SK-N-SH (cell line): ENCODE results near the gene LRP6. TPM values are rescaled to one million over a fixed set of nuclear protein-coding genes. Genes with fewer than 3 reads are reported as not detected.

Source experiments
- CTCF ChIA-PET: fragments of 300-600, 350-600 bp; formaldehyde crosslinking; extraction: SDS; loops from one replicate; lab custom pipeline; 2021; lab: Yijun Ruan, JAX
- POLR2A ChIA-PET: fragments of 350-600 bp; sonication (Branson Sonifier 250); formaldehyde crosslinking; extraction: SDS; loops from one replicate; lab custom pipeline; 2020; ENCODE audit warnings: antibody characterized with exemption, inconsistent platforms; lab: Yijun Ruan, JAX
- DNase-seq: peaks from one replicate; pipeline ENCODE4 v3.0.0; 2012
- H2AFZ ChIP-seq: fragments of 200-600 bp; sonication (generic); 2 replicates; pipeline ENCODE4 v1.8.1; 2016; ENCODE audit warnings: antibody characterized with exemption, mild to moderate bottlenecking, low read depth
- H3F3A ChIP-seq: fragments of 200-600 bp; sonication (generic); replicated peaks from 2 replicates; pipeline ENCODE3; 2016; ENCODE audit warnings: antibody characterized with exemption, mild to moderate bottlenecking; ENCODE audit not compliant: insufficient read depth
- H3K27ac ChIP-seq, 2 experiments: fragments of 200-500 bp in 1 of 2; fragments of 200-600 bp in 1 of 2; sonication (Bioruptor generic) in 1 of 2; sonication (generic), shearing (Covaris generic) in 1 of 2; 2 replicates each; pipeline versions ENCODE4 v1.5.1 to v1.6.1; 2014 to 2016; ENCODE audit warnings: low read depth in 2 of 2, inconsistent platforms in 1 of 2, low read length in 1 of 2, mild to moderate bottlenecking in 1 of 2, mixed read lengths in 1 of 2
- H3K27me3 ChIP-seq: fragments of 200-600 bp; sonication (generic), shearing (Covaris generic); 2 replicates; pipeline ENCODE4 v1.6.1; 2016; ENCODE audit warnings: mixed run types; ENCODE audit not compliant: insufficient read depth
- H3K36me3 ChIP-seq, 2 experiments: fragments of 200-500 bp in 1 of 2; fragments of 200-600 bp in 1 of 2; sonication (Bioruptor generic) in 1 of 2; sonication (generic) in 1 of 2; replicated peaks in 1 of 2; 2 replicates each; pipeline versions ENCODE3 to v1.5.1; 2014 to 2016; ENCODE audit warnings: low read length in 1 of 2, mild to moderate bottlenecking in 1 of 2; ENCODE audit not compliant: insufficient read depth in 2 of 2, control insufficient read depth in 1 of 2
- H3K4me1 ChIP-seq, 2 experiments: fragments of 200-500 bp in 1 of 2; fragments of 200-600 bp in 1 of 2; sonication (Bioruptor generic) in 1 of 2; sonication (generic), shearing (Covaris generic) in 1 of 2; 2 replicates each; pipeline versions ENCODE4 v1.5.1 to v1.6.1; 2014 to 2016; ENCODE audit warnings: low read depth in 1 of 2, low read length in 1 of 2, mixed run types in 1 of 2; ENCODE audit not compliant: insufficient read depth in 2 of 2, control insufficient read depth in 1 of 2
- H3K4me2 ChIP-seq: fragments of 200-600 bp; sonication (generic), shearing (Covaris generic); 2 replicates; pipeline ENCODE4 v1.6.1; 2017; ENCODE audit warnings: mixed run types
- H3K4me3 ChIP-seq, 2 experiments: fragments of 200-500 bp in 1 of 2; fragments of 200-600 bp in 1 of 2; sonication (Bioruptor generic) in 1 of 2; sonication (generic), shearing (Covaris generic) in 1 of 2; 2 replicates each; pipeline versions ENCODE4 v1.5.1 to v1.8.1; 2014 to 2016; ENCODE audit warnings: low read depth in 2 of 2, inconsistent platforms in 1 of 2, low read length in 1 of 2, mild to moderate bottlenecking in 1 of 2, mixed read lengths in 1 of 2, moderate library complexity in 1 of 2
- H3K79me2 ChIP-seq: fragments of 200-600 bp; sonication (generic); 2 replicates; pipeline ENCODE4 v1.8.1; 2017; ENCODE audit warnings: mild to moderate bottlenecking; ENCODE audit not compliant: insufficient read depth
- H3K9ac ChIP-seq: fragments of 200-600 bp; sonication (generic); 2 replicates; pipeline ENCODE4 v1.6.1; 2017; ENCODE audit warnings: mixed run types
- H3K9me2 ChIP-seq: fragments of 200-600 bp; sonication (generic); 2 replicates; pipeline ENCODE4 v1.6.1; 2017; ENCODE audit warnings: mixed run types
- H3K9me3 ChIP-seq: fragments of 200-600 bp; sonication (generic); 2 replicates; pipeline ENCODE4 v1.6.1; 2017; ENCODE audit warnings: mixed run types, mild to moderate bottlenecking, moderate library complexity
- H4K20me1 ChIP-seq: fragments of 200-600 bp; sonication (generic); 2 replicates; pipeline ENCODE4 v1.6.1; 2017; ENCODE audit warnings: mild to moderate bottlenecking, mixed run types; ENCODE audit not compliant: insufficient read depth
- CHD2 ChIP-seq: fragments of 150-350 bp; IDR thresholded peaks from 2 replicates; pipeline ENCODE4 v1.6.1; 2018; ENCODE audit warnings: low read length; ENCODE audit not compliant: partially characterized antibody
- ELF1 ChIP-seq: IDR thresholded peaks from 2 replicates; pipeline ENCODE4 v1.4.0; 2012
- EP300 ChIP-seq, 2 experiments: IDR thresholded peaks; 2 replicates each; pipeline versions ENCODE4 v1.4.0 to v1.6.1; 2012; ENCODE audit warnings: borderline replicate concordance in 1 of 2, low read depth in 1 of 2, low read length in 1 of 2
- EZH2phosphoT487 ChIP-seq: fragments of 200-600 bp; sonication (generic); IDR thresholded peaks from 2 replicates; pipeline ENCODE4 v1.6.1; 2017; ENCODE audit warnings: low read depth, mixed run types, mild to moderate bottlenecking, antibody characterized with exemption, moderate library complexity, borderline replicate concordance
- FOXM1 ChIP-seq: IDR thresholded peaks from 2 replicates; pipeline ENCODE4 v1.4.0; 2012; ENCODE audit warnings: low read depth, mild to moderate bottlenecking
- GATA2 ChIP-seq: sonication (generic); formaldehyde crosslinking; IDR thresholded peaks from 2 replicates; pipeline ENCODE4 v1.5.0; 2020; ENCODE audit warnings: mild to moderate bottlenecking, missing genetic modification reagents
- IRF3 ChIP-seq: fragments of 150-350 bp; IDR thresholded peaks from 2 replicates; pipeline ENCODE4 v1.6.1; 2016; ENCODE audit warnings: mild to moderate bottlenecking, low read depth, low read length
- MAX ChIP-seq: IDR thresholded peaks from 2 replicates; pipeline ENCODE4 v1.4.0; 2012; ENCODE audit warnings: low read depth
- MXI1 ChIP-seq: IDR thresholded peaks from 2 replicates; pipeline ENCODE4 v1.6.1; 2012; ENCODE audit warnings: mild to moderate bottlenecking, low read depth, low read length, improper control_type of control experiment
- NRF1 ChIP-seq: IDR thresholded peaks from 2 replicates; pipeline ENCODE4 v1.6.1; 2012; ENCODE audit warnings: low read depth, mild to moderate bottlenecking, low read length
- RAD21 ChIP-seq: IDR thresholded peaks from 2 replicates; pipeline ENCODE4 v1.6.1; 2012; ENCODE audit warnings: mild to moderate bottlenecking, low read length
- RCOR1 ChIP-seq: fragments of 150-350 bp; IDR thresholded peaks from 2 replicates; pipeline ENCODE4 v1.6.1; 2017; ENCODE audit warnings: antibody characterized with exemption, low read length
- RXRA ChIP-seq: IDR thresholded peaks from 2 replicates; pipeline ENCODE4 v1.4.0; 2012; ENCODE audit warnings: low read depth, mild to moderate bottlenecking, borderline replicate concordance
- SIN3A ChIP-seq: IDR thresholded peaks from 2 replicates; pipeline ENCODE4 v1.6.1; 2012; ENCODE audit warnings: low read depth, mild to moderate bottlenecking, low read length, moderate library complexity, borderline replicate concordance
- TAF1 ChIP-seq: IDR thresholded peaks from 2 replicates; pipeline ENCODE4 v1.6.1; 2012; ENCODE audit warnings: low read depth, mild to moderate bottlenecking, low read length, moderate library complexity, borderline replicate concordance
- USF1 ChIP-seq: IDR thresholded peaks from 2 replicates; pipeline ENCODE4 v1.4.0; 2012; ENCODE audit warnings: low read depth, borderline replicate concordance
- USF2 ChIP-seq: fragments of 150-350 bp; IDR thresholded peaks from 2 replicates; pipeline ENCODE4 v1.6.1; 2017; ENCODE audit warnings: antibody characterized with exemption, low read length, low read depth, borderline replicate concordance
- ZBTB33 ChIP-seq: IDR thresholded peaks from 2 replicates; pipeline ENCODE4 v1.4.0; 2012; ENCODE audit warnings: low read depth, borderline replicate concordance
- WGBS: methylation state at CpG from one replicate; pipeline ENCODE4 v1.1.6; 2017; ENCODE audit warnings: low lambda C conversion rate; 5-methylcytosine and 5-hydroxymethylcytosine counted together
- polyA plus RNA-seq, 3 experiments: library from polyadenylated mRNA; depleted of rRNA; stranded (reverse); fragments of >200 nt; gene quantifications; 2 replicates each; pipeline ENCODE4 v1.2.3, GENCODE V29; 2012

The LRP6 gene
- polyA plus RNA-seq, 1 of the 3 experiments (the other 2 are of a cell fraction) = 13.7 TPM

- no peak for DNase-seq
- Histone ChIP-seq H3K79me2 (no peaks in the 10 kb centered on the region), H3K36me3 (no peaks in the 10 kb centered on the region), H3K9me2 (no peaks in the 10 kb centered on the region), H3K4me1 (no peaks in the 10 kb centered on the region), H3K4me3 (no peak overlapping the region), H3K27me3 (no peaks in the 10 kb centered on the region), H2AFZ (no peak overlapping the region), H4K20me1 (no peaks in the 10 kb centered on the region), H3K9ac (no peak overlapping the region), H3K4me2 (no peak overlapping the region), H3K27ac (no peak overlapping the region), H3F3A (no peaks in the 10 kb centered on the region), H3K9me3 (no peaks in the 10 kb centered on the region)
- TF ChIP-seq MAX = no peak
- no peak for TF ChIP-seq EP300 (IDR thresholded peaks at IDR 0.05; ENCODE audit: borderline replicate concordance in 1 of 2, low read depth in 1 of 2, low read length in 1 of 2)
- TF ChIP-seq CHD2 = no peak
- no peak for TF ChIP-seq MXI1
- no peak for TF ChIP-seq ELF1
- TF ChIP-seq RCOR1 = no peak
- TF ChIP-seq RXRA = no peak
- no peak for TF ChIP-seq USF2
- no peak for TF ChIP-seq TAF1
- TF ChIP-seq EZH2phosphoT487 = no peak
- no peak for TF ChIP-seq FOXM1
- no peak for TF ChIP-seq IRF3
- CTCF ChIA-PET = interaction anchor here (1.1 kb wide), 1 partner anchor 27 kb away, joined by 6 read pairs; no protein-coding TSS in a partner anchor
- POLR2A ChIA-PET = no interaction called here
- 73% methylated on average over 2 of the region's 2 CpGs for WGBS
Measured at GRCh38 chr12:12301122-12301521, 34.3 kb upstream of the LRP6 start.

- POLR2A ChIA-PET = no interaction called here
- H3K27me3 ChIP-seq = no peaks in the 10 kb centered on the region
- no peaks in the 10 kb centered on the region for H4K20me1 ChIP-seq
- no peaks in the 10 kb centered on the region for H3K36me3 ChIP-seq
- WGBS = 90% methylated on average over 8 of the region's 8 CpGs
- H3K4me1 ChIP-seq = peaks cover 0 to 3% of the 10 kb centered on the region in 2 experiments; a peak in 1 of 4 replicates
- no peak overlapping the region for H3K9ac ChIP-seq
- H3K9me3 ChIP-seq = no peaks in the 10 kb centered on the region
- no peak overlapping the region for H3K4me2 ChIP-seq
- H3K27ac ChIP-seq = no peak overlapping the region
- no peaks in the 10 kb centered on the region for H3K9me2 ChIP-seq
- H2AFZ ChIP-seq = no peak overlapping the region
- no peak overlapping the region for H3K4me3 ChIP-seq
- DNase-seq = no peak
- TF ChIP-seq SIN3A = no peak
- TF ChIP-seq FOXM1 = no peak
- TF ChIP-seq GATA2 = no peak
- TF ChIP-seq ZBTB33 = no peak
- no peak for TF ChIP-seq NRF1
- no peak for TF ChIP-seq MAX
- no peak for TF ChIP-seq USF1
- TF ChIP-seq IRF3 = no peak
- TF ChIP-seq EZH2phosphoT487 = no peak
- TF ChIP-seq USF2 = no peak
- no peak for TF ChIP-seq ELF1
- TF ChIP-seq RAD21 = no peak
- TF ChIP-seq, all 33 proteins: peak for 0
- no peaks in the 10 kb centered on the region for H3F3A ChIP-seq
- no peaks in the 10 kb centered on the region for H3K79me2 ChIP-seq
- CTCF ChIA-PET = no interaction called here
Measured at GRCh38 chr12:12297201-12297830, 30.5 kb upstream of the LRP6 start.
